GM12874 (cell line): ENCODE results near the gene CDAN1.

Experiments
- CTCF ChIP-seq: IDR thresholded peaks from 2 replicates; pipeline ENCODE4 v1.5.1; 2011; ENCODE audit warnings: low read depth, mild to moderate bottlenecking, control low read depth, low read length, moderate library complexity; ENCODE audit not compliant: insufficient read depth

CDAN1 gene

GRCh38 chr15:42712584-42712983 is 24.3 kb downstream of the CDAN1 start:
- no peak for TF ChIP-seq CTCF

- no peak for TF ChIP-seq CTCF
Observed at GRCh38 chr15:42711746-42712145, 25.2 kb downstream of the CDAN1 start.

GRCh38 chr15:42710662-42711061 is 26.3 kb downstream of the CDAN1 start:
- no peak for TF ChIP-seq CTCF

GRCh38 chr15:42707873-42708544 is 28.9 kb downstream of the CDAN1 start:
- TF ChIP-seq CTCF, result no peak

GRCh38 chr15:42707068-42707467 is 29.9 kb downstream of the CDAN1 start:
- no peak for TF ChIP-seq CTCF

- no peak for TF ChIP-seq CTCF
Observed at GRCh38 chr15:42705336-42705735, 31.6 kb downstream of the CDAN1 start.

GRCh38 chr15:42704492-42704926 is 32.4 kb downstream of the CDAN1 start:
- TF ChIP-seq CTCF, result peak; percentile 83

GRCh38 chr15:42696626-42697025 is 40.3 kb downstream of the CDAN1 start:
- no peak for TF ChIP-seq CTCF
